HepG2 (cell line): ENCODE measurements around the gene LIPE. TPM values are rescaled to one million over a fixed set of nuclear protein-coding genes. Genes with fewer than 3 reads are reported as not detected.

Source experiments
- BRD4 ChIP-seq: sonication (generic); formaldehyde crosslinking; IDR thresholded peaks from 2 replicates; pipeline ENCODE4 v1.4.0; 2020; ENCODE audit warnings: missing genetic modification reagents
- HES4 ChIP-seq: sonication (generic); formaldehyde crosslinking; IDR thresholded peaks from 2 replicates; pipeline ENCODE4 v1.9.0; 2021; ENCODE audit warnings: mild to moderate bottlenecking, missing genetic modification reagents, borderline replicate concordance
- HMGXB3 ChIP-seq: sonication (generic); formaldehyde crosslinking; IDR thresholded peaks from 2 replicates; pipeline ENCODE4 v1.4.0; 2020; ENCODE audit warnings: missing genetic modification reagents, borderline replicate concordance
- HOXA9 ChIP-seq: sonication (generic); formaldehyde crosslinking; IDR thresholded peaks from 2 replicates; pipeline ENCODE4 v1.8.1; 2022; ENCODE audit warnings: missing genetic modification reagents, mild to moderate bottlenecking, moderate library complexity, borderline replicate concordance
- LBX2 ChIP-seq: sonication (generic); formaldehyde crosslinking; IDR thresholded peaks from 2 replicates; pipeline ENCODE4 v1.5.0; 2020; ENCODE audit warnings: missing genetic modification reagents, mild to moderate bottlenecking, borderline replicate concordance
- MLLT10 ChIP-seq: sonication (generic); formaldehyde crosslinking; IDR thresholded peaks from 2 replicates; pipeline ENCODE4 v1.4.0; 2020; ENCODE audit warnings: missing genetic modification reagents
- MLX ChIP-seq: IDR thresholded peaks from 2 replicates; pipeline ENCODE4 v1.6.1; 2016
- NR2C2 ChIP-seq: sonication (generic); formaldehyde crosslinking; IDR thresholded peaks from 2 replicates; pipeline ENCODE4 v1.4.0; 2020; ENCODE audit warnings: missing genetic modification reagents, mild to moderate bottlenecking, moderate library complexity, borderline replicate concordance
- PTBP1 ChIP-seq: fragments of 200-400 bp; formaldehyde crosslinking; IDR thresholded peaks from 2 replicates; pipeline ENCODE4 v1.6.1; 2018; ENCODE audit warnings: low read length, low read depth; ENCODE audit not compliant: poor library complexity, severe bottlenecking
- THAP9 ChIP-seq: sonication (generic); formaldehyde crosslinking; IDR thresholded peaks from 2 replicates; pipeline ENCODE4; 2020; ENCODE audit warnings: missing genetic modification reagents, mild to moderate bottlenecking, borderline replicate concordance
- ZNF180 ChIP-seq: sonication (generic); formaldehyde crosslinking; IDR thresholded peaks from 2 replicates; pipeline ENCODE4 v1.4.0; 2020; ENCODE audit warnings: low read depth, missing genetic modification reagents, borderline replicate concordance
- ZNF44 ChIP-seq: sonication (generic); formaldehyde crosslinking; IDR thresholded peaks from 2 replicates; pipeline ENCODE4 v1.5.1; 2020; ENCODE audit warnings: mild to moderate bottlenecking, missing genetic modification reagents
- ZNF496 ChIP-seq: sonication (generic); formaldehyde crosslinking; IDR thresholded peaks from 2 replicates; pipeline ENCODE4 v1.8.1; 2023; ENCODE audit warnings: mild to moderate bottlenecking, moderate library complexity, missing genetic modification reagents; ENCODE audit not compliant: insufficient replicate concordance
- ZNF547 ChIP-seq: sonication (generic); formaldehyde crosslinking; IDR thresholded peaks from 2 replicates; pipeline ENCODE4 v1.5.1; 2020; ENCODE audit warnings: mild to moderate bottlenecking, missing genetic modification reagents
- polyA plus RNA-seq, 8 experiments: library from polyadenylated mRNA; depleted of rRNA in 3 of 8; stranded (reverse) in 7 of 8; unstranded in 1 of 8; fragments of >200 nt; fragmentation: Illumina TruSeq in 4 of 8; extraction: Trizol in 4 of 8; gene quantifications; 2 replicates each; pipeline versions ENCODE4 v1.2.1 to v1.2.3, GENCODE V29; 2011 to 2016; ENCODE audit warnings: low read depth in 4 of 8, missing spikeins in 1 of 8, mixed read lengths in 1 of 8; ENCODE audit not compliant: insufficient read depth in 1 of 8
- total RNA-seq, 5 experiments: library from RNA; depleted of rRNA; stranded (reverse); fragments of >200 nt; fragmentation: Illumina TruSeq; extraction: Trizol; gene quantifications; 2 replicates each; pipeline ENCODE4 v1.2.3, GENCODE V29; 2016; ENCODE audit warnings: low read depth in 1 of 5

LIPE gene
- total and polyA plus RNA-seq, 2 of the 13 experiments (the other 11 are each of a cell fraction or from before 2014, with no cell fraction given): not detected

- 0 out of 2 replicates have a peak, but pooled peaks have one; percentile 58 for TF ChIP-seq THAP9 (CRISPR knock-in tag)
- TF ChIP-seq HOXA9 (CRISPR knock-in tag): no peak
- no peak for TF ChIP-seq ZNF496 (CRISPR knock-in tag)
- TF ChIP-seq ZNF180 (CRISPR knock-in tag): no peak
- TF ChIP-seq ZNF44: no peak
- no peak for TF ChIP-seq BRD4 (CRISPR knock-in tag)
- TF ChIP-seq NR2C2 (CRISPR knock-in tag): peak; percentile 88
- no peak for TF ChIP-seq PTBP1
- TF ChIP-seq ZNF547 (CRISPR knock-in tag): 0 out of 2 replicates have a peak, but pooled peaks have one; percentile 50
- TF ChIP-seq MLLT10 (CRISPR knock-in tag): no peak
- 0 out of 2 replicates have a peak, but pooled peaks have one; percentile 37 for TF ChIP-seq MLX (CRISPR knock-in tag)
- TF ChIP-seq HMGXB3: peak; percentile 22; the same call in 1 of the 2 replicates
- no peak for TF ChIP-seq HES4
- no peak for TF ChIP-seq LBX2 (CRISPR knock-in tag)
These were observed 6.5 kb upstream of the LIPE start (continued) for GRCh38 chr19:42433503-42434260.
